ENCODE data around the gene ALK. TPM values are rescaled to one million over a fixed set of nuclear protein-coding genes. Genes with fewer than 3 reads are reported as not detected.

ALK gene
- total RNA-seq, 2 experiments from 2014 or later: not detected

GRCh38 chr2:29222381-29223179, 698.8 kb downstream of the ALK start:
- H3K4me3 Mint-ChIP-seq: no peak overlapping the region

GRCh38 chr2:29220506-29221270, 700.7 kb downstream of the ALK start:
- no peak for DNase-seq
- Mint-ChIP-seq H3K27ac (no peak overlapping the region), H3K9me3 (no peaks in the 10 kb centered on the region), H3K36me3 (no peaks in the 10 kb centered on the region), H3K4me3 (no peak overlapping the region), H3K4me1 (ENCODE audit: low read depth) (no peaks in the 10 kb centered on the region), H3K27me3 (peaks cover 5% of the 10 kb centered on the region)
- POLR2A ChIA-PET: no interaction called here
- intact Hi-C loops (cut with micrococcal nuclease): loop anchor here (10.0 kb wide), 1 partner anchor 854 kb away; no protein-coding TSS in a partner anchor
- CTCF ChIA-PET: no interaction called here

More at GRCh38 chr2:29222381-29223179, 698.8 kb downstream of the ALK start:
- peaks cover 8% of the 10 kb centered on the region for H3K27me3 Mint-ChIP-seq
- no peaks in the 10 kb centered on the region for H3K4me1 Mint-ChIP-seq (ENCODE audit: low read depth)
- ChIA-PET CTCF (no interaction called here), POLR2A (no interaction called here)
- no peak overlapping the region for H3K27ac Mint-ChIP-seq
- H3K36me3 Mint-ChIP-seq: no peaks in the 10 kb centered on the region
- intact Hi-C loops (cut with micrococcal nuclease): loop anchor here (10.0 kb wide), 1 partner anchor 852 kb away; no protein-coding TSS in a partner anchor
- DNase-seq: no peak
- H3K9me3 Mint-ChIP-seq: no peaks in the 10 kb centered on the region

- POLR2A ChIA-PET: no interaction called here
- CTCF ChIA-PET: no interaction called here
- no peaks in the 10 kb centered on the region for H3K36me3 Mint-ChIP-seq
- intact Hi-C loops (cut with micrococcal nuclease): no loop called here
- H3K27ac Mint-ChIP-seq: no peak overlapping the region
- H3K4me1 Mint-ChIP-seq (ENCODE audit: low read depth): no peaks in the 10 kb centered on the region
- no peaks in the 10 kb centered on the region for H3K9me3 Mint-ChIP-seq
- H3K4me3 Mint-ChIP-seq: no peak overlapping the region
- no peak for DNase-seq
- H3K27me3 Mint-ChIP-seq: peaks cover under 1% of the 10 kb centered on the region
Measured at GRCh38 chr2:29219374-29219773, 702.0 kb downstream of the ALK start.

GRCh38 chr2:29218550-29219125, 702.7 kb downstream of the ALK start:
- Mint-ChIP-seq H3K4me1 (ENCODE audit: low read depth) (peaks cover under 1% of the 10 kb centered on the region), H3K4me3 (no peak overlapping the region), H3K27me3 (no peaks in the 10 kb centered on the region), H3K9me3 (no peaks in the 10 kb centered on the region), H3K27ac (no peak overlapping the region), H3K36me3 (no peaks in the 10 kb centered on the region)
- POLR2A ChIA-PET: no interaction called here
- DNase-seq: no peak
- intact Hi-C loops (cut with micrococcal nuclease): no loop called here
- CTCF ChIA-PET: no interaction called here

GRCh38 chr2:29218071-29218470, 703.3 kb downstream of the ALK start:
- Mint-ChIP-seq H3K4me1 (ENCODE audit: low read depth) (peaks cover 2% of the 10 kb centered on the region), H3K4me3 (no peak overlapping the region), H3K36me3 (no peaks in the 10 kb centered on the region), H3K27me3 (no peaks in the 10 kb centered on the region), H3K27ac (no peak overlapping the region), H3K9me3 (no peaks in the 10 kb centered on the region)
- DNase-seq: no peak
- ChIA-PET CTCF (no interaction called here), POLR2A (no interaction called here)
- intact Hi-C loops (cut with micrococcal nuclease): no loop called here

DNA sequence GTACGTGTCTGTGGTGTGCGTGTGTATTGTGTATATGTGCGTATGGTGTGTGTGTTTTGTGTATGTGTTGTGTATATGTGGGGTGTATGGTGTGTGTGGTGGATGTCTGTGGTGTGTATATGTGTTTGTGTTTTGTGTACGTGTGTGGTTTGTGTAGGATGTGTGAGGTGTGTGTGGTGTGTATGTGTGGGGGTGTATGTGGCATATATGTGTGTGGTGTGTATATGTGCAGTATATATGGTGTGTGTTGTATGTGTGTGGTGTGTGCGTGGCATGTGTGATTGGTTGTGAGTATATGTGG, 704.8 kb downstream of the ALK start:
- ChIA-PET POLR2A (no interaction called here), CTCF (no interaction called here)
- H3K27ac Mint-ChIP-seq: no peak overlapping the region
- no peak overlapping the region for H3K4me3 Mint-ChIP-seq
- no peaks in the 10 kb centered on the region for H3K9me3 Mint-ChIP-seq
- intact Hi-C loops (cut with micrococcal nuclease): no loop called here
- peaks cover 2% of the 10 kb centered on the region for H3K4me1 Mint-ChIP-seq (ENCODE audit: low read depth)
- no peaks in the 10 kb centered on the region for H3K27me3 Mint-ChIP-seq
- DNase-seq: no peak
- no peaks in the 10 kb centered on the region for H3K36me3 Mint-ChIP-seq

DNA sequence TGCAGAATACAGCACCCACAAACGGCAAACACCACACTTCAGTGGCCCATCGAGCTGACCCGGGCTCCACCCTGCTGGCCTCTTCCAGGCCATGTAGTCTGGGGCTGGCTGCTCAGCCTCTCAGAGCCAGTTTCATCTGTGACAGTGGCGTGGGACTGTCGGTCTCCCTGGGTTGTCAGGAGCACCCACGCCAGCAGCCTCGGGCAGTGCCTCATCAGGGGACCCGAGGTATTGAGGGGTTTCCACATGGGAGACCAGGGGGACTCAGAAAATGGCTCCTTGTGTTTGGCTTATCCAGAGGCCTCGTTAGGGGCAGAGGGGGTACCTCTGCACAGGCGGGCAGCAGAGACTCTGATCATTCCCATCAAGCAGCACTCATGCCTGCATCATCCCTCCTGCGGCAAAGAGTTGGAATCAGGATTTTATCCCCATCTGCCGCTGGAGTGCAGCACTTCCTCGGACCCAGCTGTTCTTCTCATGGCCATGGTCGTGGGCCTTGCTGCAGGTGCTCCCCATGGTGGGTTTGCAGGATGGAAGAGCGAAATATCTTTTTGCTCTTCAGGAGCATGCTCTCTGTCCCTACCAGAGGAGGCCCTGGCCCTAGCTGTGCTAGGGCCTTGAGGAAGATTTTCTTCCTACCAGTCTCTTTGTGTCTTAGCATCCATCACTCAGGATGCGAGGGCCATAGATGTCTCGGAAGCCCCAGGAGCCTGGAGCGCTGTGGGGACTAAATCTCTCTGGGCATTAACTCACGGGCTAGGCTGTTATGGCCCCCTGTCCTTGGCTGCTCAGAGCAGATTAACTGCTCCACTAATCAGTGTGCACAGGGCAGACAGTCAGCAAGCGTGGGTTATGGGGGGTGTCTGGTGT, 705.4 kb downstream of the ALK start:
- H3K9me3 Mint-ChIP-seq: no peaks in the 10 kb centered on the region
- no peak for DNase-seq
- ChIA-PET POLR2A (no interaction called here), CTCF (no interaction called here)
- peaks cover 2% of the 10 kb centered on the region for H3K4me1 Mint-ChIP-seq (ENCODE audit: low read depth)
- H3K4me3 Mint-ChIP-seq: no peak overlapping the region
- H3K27me3 Mint-ChIP-seq: no peaks in the 10 kb centered on the region
- H3K27ac Mint-ChIP-seq: no peak overlapping the region
- no peaks in the 10 kb centered on the region for H3K36me3 Mint-ChIP-seq
- intact Hi-C loops (cut with micrococcal nuclease): no loop called here

GRCh38 chr2:29215073-29215472, 706.3 kb downstream of the ALK start:
- Mint-ChIP-seq H3K9me3 (no peaks in the 10 kb centered on the region), H3K36me3 (no peaks in the 10 kb centered on the region), H3K27me3 (no peaks in the 10 kb centered on the region), H3K4me3 (no peak overlapping the region), H3K27ac (no peak overlapping the region), H3K4me1 (ENCODE audit: low read depth) (peaks cover 2% of the 10 kb centered on the region)
- no peak for DNase-seq
- ChIA-PET CTCF (interaction anchor here (0.6 kb wide), 1 partner anchor 51 kb away, joined by 3 read pairs; no protein-coding TSS in a partner anchor), POLR2A (no interaction called here)
- intact Hi-C loops (cut with micrococcal nuclease): no loop called here

- H3K27ac Mint-ChIP-seq: no peak overlapping the region
- intact Hi-C loops (cut with micrococcal nuclease): no loop called here
- H3K4me3 Mint-ChIP-seq: no peak overlapping the region
- ChIA-PET CTCF (interaction anchor here (1.0 kb wide), 1 partner anchor 255 kb away, joined by 3 read pairs; no protein-coding TSS in a partner anchor), POLR2A (no interaction called here)
- H3K27me3 Mint-ChIP-seq: no peaks in the 10 kb centered on the region
- H3K9me3 Mint-ChIP-seq: no peaks in the 10 kb centered on the region
- peaks cover 2% of the 10 kb centered on the region for H3K4me1 Mint-ChIP-seq (ENCODE audit: low read depth)
- DNase-seq: no peak
- no peaks in the 10 kb centered on the region for H3K36me3 Mint-ChIP-seq
Measured at GRCh38 chr2:29213888-29214291, 707.5 kb downstream of the ALK start.

GRCh38 chr2:29212009-29212408, 709.4 kb downstream of the ALK start:
- ChIA-PET POLR2A (no interaction called here), CTCF (no interaction called here)
- Mint-ChIP-seq H3K27ac (no peak overlapping the region), H3K9me3 (no peaks in the 10 kb centered on the region), H3K4me3 (no peak overlapping the region), H3K36me3 (no peaks in the 10 kb centered on the region), H3K4me1 (ENCODE audit: low read depth) (peaks cover 2% of the 10 kb centered on the region), H3K27me3 (no peaks in the 10 kb centered on the region)
- intact Hi-C loops (cut with micrococcal nuclease): no loop called here
- no peak for DNase-seq

DNA sequence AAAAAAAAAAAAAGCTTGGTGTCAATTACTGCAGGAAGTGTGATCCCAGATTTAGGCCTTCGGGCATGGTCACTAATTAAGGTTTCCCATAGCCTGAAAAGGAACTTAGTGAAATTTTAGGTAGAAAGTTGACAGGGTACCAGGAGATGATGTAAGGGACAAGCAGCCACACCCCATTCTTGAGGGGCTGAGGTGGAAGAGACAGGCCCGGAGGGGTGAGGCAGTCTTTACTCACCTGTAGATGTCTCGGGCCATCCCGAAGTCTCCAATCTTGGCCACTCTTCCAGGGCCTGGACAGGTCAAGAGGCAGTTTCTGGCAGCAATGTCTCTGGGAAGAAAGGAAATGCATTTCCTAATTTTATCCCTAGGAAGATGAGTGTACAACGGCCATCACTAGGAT, 711.8 kb downstream of the ALK start:
- no peaks in the 10 kb centered on the region for H3K9me3 Mint-ChIP-seq
- H3K4me3 Mint-ChIP-seq: no peak overlapping the region
- CTCF ChIA-PET: no interaction called here
- no peaks in the 10 kb centered on the region for H3K27me3 Mint-ChIP-seq
- intact Hi-C loops (cut with micrococcal nuclease): no loop called here
- H3K4me1 Mint-ChIP-seq (ENCODE audit: low read depth): peaks cover 2% of the 10 kb centered on the region
- no peaks in the 10 kb centered on the region for H3K36me3 Mint-ChIP-seq
- no peak overlapping the region for H3K27ac Mint-ChIP-seq
- POLR2A ChIA-PET: no interaction called here
- no peak for DNase-seq
